Urothelium cell line (cell line): ENCODE data around the gene EXOC3L2.
"Not testable (repeated sequence)": the region's sequence is repeated elsewhere in the genome, so short reads cannot be mapped to it uniquely, and the experiment has no call there.

ENCODE experiments used
- DNase-seq: peaks from one replicate; pipeline ENCODE4 v3.0.0; 2011; ENCODE audit warnings: low spot score, mixed read lengths
- FAIRE-seq: peaks from 2 replicates; lab custom pipeline; 2011; peaks lifted over from hg19 to GRCh38; lab: Jason Lieb, UNC

Gene EXOC3L2

GRCh38 chr19:45258862-45259261 lies 13.7 kb upstream of the EXOC3L2 start:
- DNase-seq (no peak), FAIRE-seq (no peak)

- no peak for FAIRE-seq
- DNase-seq = no peak
These were observed 11.6 kb upstream of the EXOC3L2 start for GRCh38 chr19:45256836-45257235.

DNA sequence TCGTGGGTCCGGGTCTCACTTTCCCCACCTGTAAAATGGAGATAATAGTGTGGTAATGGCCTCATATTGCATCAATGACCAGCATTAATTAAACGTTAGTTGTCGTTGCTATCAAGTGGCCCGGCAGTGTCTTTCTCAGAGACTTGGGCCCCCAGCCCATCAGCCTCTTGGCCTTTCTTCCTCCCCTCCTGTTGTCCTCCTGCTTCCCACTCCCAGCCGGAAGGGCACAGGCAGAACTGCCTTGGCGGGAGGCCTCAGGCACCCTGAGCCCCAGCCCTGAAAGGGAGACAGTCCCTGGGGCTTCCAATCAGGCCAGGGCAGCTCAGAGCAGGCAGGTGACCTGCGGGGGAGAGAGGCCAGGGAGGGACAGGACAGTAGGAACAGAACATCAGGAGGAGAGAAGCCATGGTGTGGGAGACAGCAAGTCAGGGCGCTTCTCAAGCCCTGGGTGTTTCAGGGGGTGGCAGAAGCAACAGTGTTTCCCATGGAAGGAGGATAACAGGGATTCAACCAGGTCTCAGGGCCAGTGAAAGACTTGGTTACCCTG lies 10.5 kb upstream of the EXOC3L2 start:
- DNase-seq = no peak
- FAIRE-seq = no peak

GRCh38 chr19:45254044-45254531 lies 8.9 kb upstream of the EXOC3L2 start:
- FAIRE-seq (no peak), DNase-seq (no peak)

DNA sequence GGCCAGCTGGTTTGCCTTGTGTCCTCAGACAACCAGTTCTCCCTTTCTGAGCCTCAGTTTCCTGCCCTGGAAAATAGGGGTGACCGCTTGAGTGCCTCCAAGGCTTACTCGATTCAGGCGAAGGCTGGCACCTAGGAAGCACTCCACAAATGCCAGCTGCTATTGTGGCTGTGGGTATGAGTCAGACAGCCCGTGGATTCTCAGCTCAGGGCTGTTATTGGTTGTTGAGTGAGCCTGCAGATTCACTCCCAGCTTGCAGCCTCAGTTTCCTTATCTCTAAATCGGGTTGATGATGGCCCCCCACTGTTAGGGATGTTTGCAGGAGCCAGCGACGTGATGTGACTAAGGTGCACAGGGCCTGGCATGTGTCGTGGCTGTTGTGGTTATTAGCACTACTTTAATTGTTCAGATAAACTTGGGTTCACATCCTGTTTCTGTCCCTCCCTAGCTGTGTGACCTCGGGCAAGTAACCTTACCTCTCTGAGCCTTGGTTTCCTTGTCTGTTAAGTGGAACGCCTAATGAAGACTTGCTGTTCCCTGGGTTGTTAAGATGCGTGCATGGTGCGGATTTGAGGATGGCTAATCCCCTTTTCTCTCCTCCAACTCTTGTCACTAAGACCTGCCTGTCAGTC lies 8.3 kb upstream of the EXOC3L2 start:
- DNase-seq = no peak
- peak; percentile 20 for FAIRE-seq

DNA sequence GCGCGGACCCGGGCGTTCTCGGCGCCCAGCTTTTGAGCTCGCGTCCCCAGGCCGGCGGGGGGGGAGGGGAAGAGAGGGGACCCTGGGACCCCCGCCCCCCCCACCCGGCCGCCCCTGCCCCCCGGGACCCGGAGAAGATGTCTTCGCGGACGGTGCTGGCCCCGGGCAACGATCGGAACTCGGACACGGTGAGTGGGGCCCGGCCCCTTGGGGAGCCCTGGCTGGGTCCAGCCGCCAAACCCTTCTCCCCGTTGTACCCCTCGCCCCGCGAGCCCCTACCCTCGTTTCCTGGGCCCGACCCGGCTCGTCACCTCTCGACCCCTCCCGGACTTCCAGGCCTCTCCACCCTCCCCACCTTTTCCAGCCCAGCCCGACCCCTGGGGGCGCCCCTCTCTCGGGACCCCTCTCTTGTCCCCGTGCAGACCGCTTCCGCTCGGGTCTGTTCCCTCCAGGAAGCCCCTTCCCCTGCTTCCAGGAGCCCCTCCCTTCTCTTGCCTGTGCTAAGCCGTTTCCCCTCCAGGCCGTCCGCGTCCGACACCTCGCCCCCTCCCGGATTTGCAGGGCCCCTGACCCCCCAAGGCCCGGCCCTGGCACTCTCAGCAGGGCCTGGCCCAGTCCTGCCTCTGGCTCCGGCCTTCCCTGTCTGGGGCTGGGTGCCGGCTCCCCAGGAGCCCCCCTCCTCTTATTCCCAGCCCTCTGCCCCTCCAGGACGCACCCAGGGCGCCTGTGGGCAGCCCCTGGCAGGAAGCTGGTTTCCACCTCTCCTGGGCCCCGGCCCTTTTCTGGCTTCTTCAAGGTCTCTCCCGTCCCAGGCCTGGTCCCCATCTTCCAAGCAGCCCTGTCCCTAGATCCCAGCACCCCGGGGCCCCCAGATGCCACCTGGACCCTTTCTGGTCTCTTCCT lies 6.5 kb upstream of the EXOC3L2 start:
- peak; percentile 37 for DNase-seq
- no peak for FAIRE-seq

GRCh38 chr19:45250832-45251451 lies 5.7 kb upstream of the EXOC3L2 start, which contains the start of gene MARK4:
TSS of gene MARK4 (plus strand) at chr19:45251271. CDS start at chr19:45251589, 318 bp downstream.
- no peak for FAIRE-seq

DNA sequence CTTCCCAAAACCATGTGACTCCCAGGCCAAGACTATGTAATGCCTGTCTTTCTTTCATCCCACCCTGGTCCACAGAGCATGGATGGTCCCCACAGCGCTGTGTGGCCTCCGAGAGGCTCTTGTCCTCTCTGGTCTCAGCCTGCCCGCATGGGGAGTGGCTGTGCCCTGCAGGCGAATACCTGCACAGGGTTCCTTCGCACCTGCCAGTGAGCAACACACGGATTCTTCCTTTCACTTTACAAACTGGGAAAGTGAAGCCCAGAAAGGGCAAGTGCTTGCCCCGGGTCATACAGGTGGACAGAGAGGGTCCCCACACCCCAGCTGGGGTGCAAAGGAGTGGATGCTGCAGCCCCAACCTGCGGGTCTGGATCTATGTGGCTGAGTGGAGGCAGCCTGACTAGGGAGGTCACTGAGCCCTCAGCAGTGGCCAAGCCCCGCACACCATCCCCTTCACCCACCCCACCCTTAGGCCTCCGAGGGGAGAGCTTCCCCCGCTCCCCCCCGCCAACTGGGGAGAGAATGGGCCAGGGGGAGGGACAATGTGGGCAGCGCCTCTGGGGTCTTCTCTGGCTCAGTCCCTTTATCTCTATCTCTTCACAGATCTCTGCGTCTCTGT lies 5.1 kb upstream of the EXOC3L2 start:
- FAIRE-seq (no peak), DNase-seq (no peak)

More at GRCh38 chr19:45250832-45251451, 5.7 kb upstream of the EXOC3L2 start, which contains the start of gene MARK4:
- peak; percentile 94 for DNase-seq

DNA sequence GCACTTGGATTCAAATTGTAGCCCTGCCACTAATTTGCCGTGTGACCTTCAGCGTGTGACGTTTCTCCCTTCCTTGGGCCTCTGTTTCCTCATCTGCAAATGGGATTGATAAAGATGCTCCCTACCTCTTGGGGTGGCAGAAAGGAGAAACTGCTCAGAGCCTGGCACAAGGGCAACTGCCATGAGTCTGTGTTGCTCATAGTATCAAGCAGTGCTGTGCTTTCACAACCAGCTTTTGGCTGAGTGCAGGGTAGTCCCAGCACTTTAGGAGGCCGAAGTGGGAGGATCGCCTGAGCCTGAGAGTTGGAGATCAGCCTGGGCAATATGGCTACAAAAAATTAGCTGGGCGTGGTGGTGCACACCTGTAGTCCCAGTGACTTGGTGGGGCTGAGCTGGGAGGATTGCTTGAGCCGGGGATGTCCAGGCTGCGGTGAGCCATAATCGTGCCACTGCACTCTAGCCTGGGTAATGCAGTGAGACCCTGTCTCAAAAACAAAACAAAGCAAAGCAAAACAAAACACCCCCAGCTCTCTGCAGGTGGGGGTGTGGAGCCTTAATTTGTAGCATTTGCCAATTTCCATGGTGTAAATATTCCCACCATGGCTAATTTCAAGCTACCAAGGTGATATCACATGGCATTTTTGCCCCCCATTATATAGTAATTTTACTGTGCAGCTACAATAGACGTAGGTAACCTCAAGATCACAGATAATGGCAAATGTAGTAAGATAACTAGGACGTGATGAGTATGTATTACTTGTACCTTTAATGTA lies 4.2 kb upstream of the EXOC3L2 start:
- DNase-seq (no peak), FAIRE-seq (no peak)

DNA sequence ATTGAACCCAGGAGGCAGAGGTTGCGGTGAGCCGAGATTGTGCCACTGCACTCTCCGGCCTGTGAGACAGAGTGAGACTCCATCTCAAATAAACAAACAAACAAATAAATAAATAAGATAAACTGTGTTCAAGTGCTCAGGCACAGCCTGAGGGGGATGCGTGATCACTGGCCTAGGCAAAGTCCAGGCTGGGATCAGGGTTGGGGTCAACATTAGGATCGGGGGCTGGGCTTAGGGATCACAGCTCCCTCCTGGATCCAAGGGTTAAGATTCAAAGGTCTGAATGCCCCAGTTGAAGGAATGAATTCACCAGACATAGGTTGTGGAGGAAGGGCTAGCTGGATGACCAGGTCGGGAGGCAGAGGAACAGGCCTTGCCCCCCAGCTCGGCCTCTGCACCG lies 1.9 kb upstream of the EXOC3L2 start:
- DNase-seq = no peak
- peak; percentile 46 for FAIRE-seq

DNA sequence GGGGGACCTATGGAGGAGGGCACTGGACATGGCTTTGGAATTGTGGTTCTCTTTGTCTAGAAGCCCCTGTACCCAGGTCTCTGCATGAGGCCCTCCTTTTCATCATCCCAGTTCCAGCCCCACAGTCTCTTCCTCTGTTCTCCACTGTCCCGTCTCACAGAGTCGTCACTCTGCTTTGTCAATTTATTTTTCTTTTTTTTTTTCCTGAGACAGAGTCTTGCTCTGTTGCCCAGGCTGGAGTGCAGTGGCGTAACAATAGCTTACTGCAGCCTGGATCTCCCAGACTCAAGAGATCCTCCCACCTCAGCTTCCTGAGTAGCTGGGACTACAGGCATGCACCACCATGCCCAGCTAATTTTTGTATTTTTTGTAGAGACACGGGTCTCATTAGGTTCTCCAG lies 619 bp upstream of the EXOC3L2 start:
- no peak for FAIRE-seq
- DNase-seq = no peak

DNA sequence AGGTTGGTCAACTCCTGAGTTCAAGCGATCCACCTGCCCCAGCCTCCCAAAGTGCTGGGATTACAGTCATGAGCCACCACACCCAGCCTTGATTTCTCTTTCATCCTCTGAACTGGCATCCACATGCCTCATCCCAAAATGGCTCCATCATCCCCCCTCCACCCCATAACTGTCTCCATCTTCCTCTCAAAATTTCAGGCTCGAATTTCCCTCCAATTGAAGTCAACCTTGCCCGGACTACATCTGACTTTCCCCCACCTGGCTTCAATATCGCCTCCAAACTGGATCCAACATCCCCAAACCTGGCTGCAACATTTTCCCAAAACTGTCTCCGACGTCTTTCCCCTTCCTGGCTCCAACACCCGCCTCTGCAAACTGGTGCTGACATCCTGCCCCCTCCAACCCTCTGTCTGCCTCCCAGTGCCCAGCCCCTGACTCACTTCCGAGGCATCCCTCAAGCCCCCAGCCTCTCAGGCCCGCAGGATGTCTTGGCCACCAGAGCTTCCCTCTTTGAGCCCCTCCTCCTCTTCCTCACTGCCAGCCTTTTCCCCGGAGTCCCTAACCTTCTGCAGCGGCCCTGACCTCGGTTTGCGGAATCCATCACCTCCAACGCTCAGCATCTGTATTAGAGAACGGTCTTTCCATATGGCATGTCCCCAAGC lies 943 bp downstream of the EXOC3L2 start:
- no peak for FAIRE-seq

GRCh38 chr19:45243144-45243732 lies 2.0 kb downstream of the EXOC3L2 start:
- FAIRE-seq = no peak
- no peak for DNase-seq

More for the DNA sequence above, 943 bp downstream of the EXOC3L2 start:
- peak; percentile 29 for DNase-seq

GRCh38 chr19:45238556-45238955 lies 6.7 kb downstream of the EXOC3L2 start:
- DNase-seq = no peak
- no peak for FAIRE-seq

DNA sequence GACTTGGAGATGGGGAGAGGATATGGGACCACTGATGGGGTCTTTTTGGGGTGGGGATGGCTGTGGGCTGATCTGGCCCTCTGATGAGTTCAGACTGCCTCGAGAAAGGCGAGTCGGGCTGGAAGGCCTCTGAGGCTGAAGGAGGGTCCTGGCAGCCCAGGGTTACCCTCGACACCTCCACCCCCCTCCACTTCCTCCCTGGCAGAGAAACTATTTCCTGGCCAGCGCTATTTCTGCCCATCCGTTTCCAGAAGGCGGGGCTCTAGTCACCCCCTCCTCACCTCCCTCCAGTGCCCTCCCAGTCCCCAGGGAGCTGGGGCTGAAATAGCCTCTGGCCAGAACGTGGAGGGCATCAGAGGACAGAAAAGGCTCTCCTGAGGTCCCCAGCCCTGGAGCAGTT lies 9.7 kb downstream of the EXOC3L2 start:
- FAIRE-seq (no peak), DNase-seq (no peak)

DNA sequence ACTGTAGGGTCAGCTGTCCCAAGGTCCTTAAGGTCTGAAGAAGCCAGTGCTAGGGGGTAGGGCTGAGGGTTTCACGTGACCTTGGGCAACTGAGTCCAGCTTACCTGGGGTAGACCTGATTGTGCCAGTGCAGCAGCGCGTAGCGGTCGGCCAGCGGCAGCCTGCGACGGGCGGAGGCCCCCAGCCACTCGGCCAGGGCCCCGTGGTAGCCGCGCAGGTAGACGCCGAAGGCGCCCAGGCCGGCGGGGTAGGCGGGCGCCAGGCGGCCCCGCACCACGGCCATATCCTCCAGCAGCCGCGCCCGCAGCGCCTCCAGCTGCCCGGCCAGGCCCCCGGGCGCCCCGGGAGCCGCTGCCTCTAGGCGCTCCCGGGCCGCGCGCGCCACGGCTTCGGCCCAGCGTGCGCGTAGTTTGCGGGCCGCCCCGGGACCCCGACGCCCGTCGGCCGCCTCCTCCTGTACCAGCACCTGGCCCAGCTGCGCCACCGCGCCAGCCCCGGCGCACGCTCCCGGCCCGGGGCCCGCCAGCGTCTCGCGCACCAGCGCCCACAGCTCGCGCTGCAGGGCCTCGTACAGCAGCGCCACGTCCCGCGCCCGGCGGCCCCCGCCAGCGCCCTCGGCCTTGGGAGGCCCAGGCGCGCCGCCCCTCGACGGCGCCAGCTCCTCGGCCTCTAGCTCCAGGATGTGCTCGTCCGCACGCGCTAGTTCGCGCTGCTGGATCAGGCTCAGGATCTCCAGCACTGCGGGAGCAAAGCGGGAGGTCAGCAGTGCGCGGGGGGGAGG lies 10.9 kb downstream of the EXOC3L2 start:
- FAIRE-seq = no peak

DNA sequence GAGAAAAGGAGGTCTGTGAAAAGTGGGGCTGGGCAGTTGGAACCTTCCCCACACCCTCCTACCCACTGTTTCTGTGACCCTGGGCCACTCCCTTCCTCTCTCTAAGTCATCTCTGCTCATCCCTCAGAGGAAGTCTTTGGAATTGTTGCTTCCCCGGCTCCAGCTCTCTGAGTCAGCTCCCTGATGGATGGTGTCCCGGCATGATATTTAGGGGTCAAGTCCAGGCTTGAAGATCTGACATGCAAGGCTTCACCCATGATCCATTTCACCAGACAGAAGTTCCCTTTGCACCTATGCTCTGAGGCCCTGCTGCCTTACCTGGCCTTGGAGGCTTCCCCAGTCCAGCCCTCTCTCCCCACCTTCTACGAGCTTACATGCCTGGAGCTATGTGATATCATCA lies 13.3 kb downstream of the EXOC3L2 start:
- FAIRE-seq = no peak
- DNase-seq = no peak

More for the DNA sequence above, 10.9 kb downstream of the EXOC3L2 start:
- no peak for DNase-seq

DNA sequence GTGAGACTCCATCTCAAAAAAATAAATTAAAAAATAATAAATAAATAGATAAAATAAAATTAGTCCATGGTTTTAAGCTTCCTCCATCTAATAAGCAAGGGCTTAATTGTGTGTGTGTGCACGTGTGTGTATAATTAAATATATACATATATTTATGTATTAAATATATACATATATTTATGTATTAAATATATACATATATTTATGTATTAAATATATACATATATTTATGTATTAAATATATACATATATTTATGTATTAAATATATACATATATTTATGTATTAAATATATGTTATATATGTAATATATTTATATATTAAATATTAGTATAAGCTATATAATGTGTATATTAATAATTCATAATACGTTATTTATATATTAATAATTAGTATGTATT lies 16.2 kb downstream of the EXOC3L2 start:
- not testable (repeated sequence) for DNase-seq, FAIRE-seq
